Activated effector memory CD4-positive, alpha-beta T cell treated with Interleukin-2 at 50 U/mL for 16 hours (primary cell): ENCODE results near the gene CCDC86.

Experiments
- DNase-seq: peaks from one replicate; pipeline ENCODE4 v3.0.0-alpha.2; 2020

The CCDC86 gene

GRCh38 chr11:60854140-60854846 lies 12.4 kb downstream of the CCDC86 start:
- DNase-seq: no peak

GRCh38 chr11:60854847-60855725 lies 13.2 kb downstream of the CCDC86 start:
- no peak for DNase-seq

- DNase-seq: no peak
Observed at GRCh38 chr11:60855726-60856633, 14.1 kb downstream of the CCDC86 start, which contains the start of gene PTGDR2. Gene PTGDR2 (minus strand): TSS chr11:60855950. CDS start chr11:60853722, 2,228 bp downstream.

GRCh38 chr11:60857378-60858232 lies 15.7 kb downstream of the CCDC86 start:
- no peak for DNase-seq

- no peak for DNase-seq
Observed at GRCh38 chr11:60858236-60858635, 16.3 kb downstream of the CCDC86 start.

- no peak for DNase-seq
Observed at GRCh38 chr11:60858731-60859464, 17.0 kb downstream of the CCDC86 start.

GRCh38 chr11:60859616-60860250 lies 17.8 kb downstream of the CCDC86 start:
- DNase-seq: no peak

GRCh38 chr11:60860943-60861342 lies 19.0 kb downstream of the CCDC86 start:
- DNase-seq: no peak

- no peak for DNase-seq
Observed at GRCh38 chr11:60862171-60862570, 20.3 kb downstream of the CCDC86 start.

- DNase-seq: no peak
Observed at GRCh38 chr11:60863550-60864521, 21.9 kb downstream of the CCDC86 start.

GRCh38 chr11:60864856-60865513 lies 23.1 kb downstream of the CCDC86 start:
- no peak for DNase-seq

GRCh38 chr11:60866911-60867870 lies 25.3 kb downstream of the CCDC86 start, which contains the start of gene ZP1:
Gene ZP1 (plus strand): TSS chr11:60867542. CDS start chr11:60867562, 20 bp downstream.
- DNase-seq: no peak

- no peak for DNase-seq
Observed at GRCh38 chr11:60867871-60868681, 26.2 kb downstream of the CCDC86 start.

- no peak for DNase-seq
Observed at GRCh38 chr11:60868682-60869450, 27.0 kb downstream of the CCDC86 start.

- no peak for DNase-seq
Observed at GRCh38 chr11:60869451-60869825, 27.5 kb downstream of the CCDC86 start.

GRCh38 chr11:60870276-60870675 lies 28.4 kb downstream of the CCDC86 start:
- DNase-seq: no peak
